GM23338 (cell line): ENCODE results near the gene KIRREL3. TPM values are rescaled to one million over a fixed set of nuclear protein-coding genes. Genes with fewer than 3 reads are reported as not detected.

ENCODE experiments used
- ATAC-seq: fragments of 200-7000 bp; cut with Tn5 transposase; 3 replicates; pipeline ENCODE4 v1.9.1; 2020
- DNase-seq: peaks from one replicate; pipeline ENCODE4 v3.0.0-alpha.2; 2015; ENCODE audit warnings: low spot score
- H2AFZ ChIP-seq: fragments of 200-600 bp; sonication (generic); 2 replicates; pipeline ENCODE4 v1.8.0; 2016; ENCODE audit warnings: antibody characterized with exemption, mild to moderate bottlenecking, moderate library complexity
- H3F3A ChIP-seq: fragments of 200-600 bp; sonication (generic); replicated peaks from 2 replicates; pipeline ENCODE4 v1.8.0; 2017; ENCODE audit warnings: antibody characterized with exemption, mixed run types, low read depth
- H3K27ac ChIP-seq: fragments of 200-600 bp; sonication (generic); 2 replicates; pipeline ENCODE4 v1.6.1; 2016; ENCODE audit warnings: low read depth
- H3K27me3 ChIP-seq: fragments of 200-600 bp; sonication (generic); 2 replicates; pipeline ENCODE4 v1.8.0; 2016; ENCODE audit warnings: mild to moderate bottlenecking, mixed run types, moderate library complexity; ENCODE audit not compliant: insufficient read depth
- H3K36me3 ChIP-seq: fragments of 200-600 bp; sonication (generic); 2 replicates; pipeline ENCODE4 v1.8.0; 2016; ENCODE audit warnings: mild to moderate bottlenecking; ENCODE audit not compliant: insufficient read depth
- H3K4me1 ChIP-seq: fragments of 200-600 bp; sonication (generic); 2 replicates; pipeline ENCODE4 v1.8.0; 2016; ENCODE audit warnings: mild to moderate bottlenecking, moderate library complexity; ENCODE audit not compliant: insufficient read depth
- H3K4me2 ChIP-seq: fragments of 200-600 bp; sonication (generic); 2 replicates; pipeline ENCODE4 v1.7.1; 2017; ENCODE audit warnings: mixed run types
- H3K4me3 ChIP-seq: fragments of 200-600 bp; sonication (generic); 2 replicates; pipeline ENCODE4 v1.6.1; 2016; ENCODE audit warnings: mixed run types
- H3K79me2 ChIP-seq: fragments of 200-600 bp; sonication (generic); replicated peaks from 2 replicates; pipeline ENCODE4 v1.8.0; 2017; ENCODE audit warnings: mild to moderate bottlenecking; ENCODE audit not compliant: insufficient read depth
- H3K9me2 ChIP-seq: fragments of 200-600 bp; sonication (generic); 2 replicates; pipeline ENCODE4 v1.8.0; 2017; ENCODE audit not compliant: insufficient read depth
- H4K20me1 ChIP-seq: fragments of 200-600 bp; sonication (generic); replicated peaks from 2 replicates; pipeline ENCODE4 v1.8.0; 2017; ENCODE audit warnings: mild to moderate bottlenecking; ENCODE audit not compliant: insufficient read depth
- H3K27ac Mint-ChIP-seq: 2 replicates; pipeline ENCODE4 v1.8.0; 2020; ENCODE audit warnings: inconsistent platforms, mild to moderate bottlenecking, moderate library complexity, mixed read lengths
- H3K27me3 Mint-ChIP-seq: 3 replicates; pipeline ENCODE4 v1.8.0; 2022; ENCODE audit warnings: low read depth, mild to moderate bottlenecking, moderate library complexity, mixed read lengths, inconsistent platforms; ENCODE audit not compliant: insufficient read depth, poor library complexity
- H3K36me3 Mint-ChIP-seq: 3 replicates; pipeline ENCODE4 v1.8.0; 2021; ENCODE audit warnings: low read depth, mild to moderate bottlenecking, inconsistent platforms, moderate library complexity, mixed read lengths
- H3K4me1 Mint-ChIP-seq: 3 replicates; pipeline ENCODE4 v1.8.0; 2020; ENCODE audit warnings: mild to moderate bottlenecking, inconsistent platforms, mixed read lengths
- H3K4me3 Mint-ChIP-seq: 3 replicates; pipeline ENCODE4 v1.8.0; 2021; ENCODE audit warnings: moderate library complexity, mild to moderate bottlenecking, inconsistent platforms, mixed read lengths
- H3K9me3 Mint-ChIP-seq: 3 replicates; pipeline ENCODE4 v1.8.0; 2020; ENCODE audit warnings: moderate library complexity, mild to moderate bottlenecking, inconsistent platforms, mixed read lengths
- CREB1 ChIP-seq: fragments of 250-450 bp; sonication (Bioruptor Pico); IDR thresholded peaks from 2 replicates; pipeline ENCODE4 v1.5.0; 2020; ENCODE audit warnings: low read depth, mild to moderate bottlenecking, moderate library complexity
- CTCF ChIP-seq, 2 experiments: fragments of 200-600 bp in 1 of 2; sonication (generic) in 1 of 2; conservative IDR thresholded peaks; 2 replicates each; pipeline versions ENCODE4 v1.5.1 to v1.6.1; 2016 to 2017; ENCODE audit warnings: antibody characterized with exemption in 2 of 2, low read depth in 2 of 2, mild to moderate bottlenecking in 2 of 2, moderate library complexity in 1 of 2
- JUNB ChIP-seq: IDR thresholded peaks from one replicate; pipeline ENCODE4 v1.6.1; 2016; ENCODE audit warnings: antibody characterized with exemption; ENCODE audit not compliant: unreplicated experiment
- REST ChIP-seq: IDR thresholded peaks from one replicate; pipeline ENCODE4 v1.6.1; 2018; ENCODE audit warnings: antibody characterized with exemption; ENCODE audit not compliant: unreplicated experiment
- STAT1 ChIP-seq: IDR thresholded peaks from one replicate; pipeline ENCODE4 v1.6.1; 2016; ENCODE audit warnings: antibody characterized with exemption; ENCODE audit not compliant: unreplicated experiment
- ZNF114 ChIP-seq: fragments of 250-450 bp; sonication (Bioruptor Pico); IDR thresholded peaks from 2 replicates; pipeline ENCODE4 v1.5.0; 2020; ENCODE audit warnings: mild to moderate bottlenecking, moderate library complexity
- ZNF462 ChIP-seq: fragments of 250-450 bp; sonication (Bioruptor Pico); IDR thresholded peaks from 2 replicates; pipeline ENCODE4 v1.5.0; 2020; ENCODE audit warnings: mild to moderate bottlenecking, moderate library complexity
- polyA plus RNA-seq: library from polyadenylated mRNA; unstranded; fragments of >200 nt; fragmentation: Nextera tagmentation; extraction: Ambion mirVana; gene quantifications from 2 replicates; pipeline ENCODE4 v1.2.1, GENCODE V29; 2016
- total RNA-seq: library from RNA; depleted of rRNA; stranded (reverse); fragments of >200 nt; shearing (Covaris generic); gene quantifications from 2 replicates; pipeline ENCODE4 v1.2.3, GENCODE V29; 2014

Gene KIRREL3
- total and polyA plus RNA-seq, 2 experiments from 2014 or later: 0.13 to 1.5 TPM

GRCh38 chr11:126411971-126412381 is 588.6 kb downstream of the KIRREL3 start:
- Mint-ChIP-seq H3K4me1 (peaks cover 8% of the 10 kb centered on the region), H3K27me3 (peaks cover 12% of the 10 kb centered on the region), H3K27ac (no peak overlapping the region), H3K9me3 (no peaks in the 10 kb centered on the region), H3K36me3 (peaks cover 22% of the 10 kb centered on the region), H3K4me3 (no peak overlapping the region)
- H3K4me3 ChIP-seq: no peak overlapping the region
- H3K4me2 ChIP-seq: no peak overlapping the region
- no peak for TF ChIP-seq STAT1
- peak; percentile 31 to 52 for TF ChIP-seq CTCF (conservative IDR thresholded peaks at IDR 0.05; ENCODE audit: low read depth in 2 of 2)
- TF ChIP-seq REST: no peak
- no peak for TF ChIP-seq JUNB
- no peak for TF ChIP-seq CREB1 (CRISPR knock-in tag)
- no peaks in the 10 kb centered on the region for H4K20me1 ChIP-seq
- peaks cover 8% of the 10 kb centered on the region; the same call in 1 of the 2 replicates for H3K4me1 ChIP-seq
- H2AFZ ChIP-seq: no peak overlapping the region
- no peaks in the 10 kb centered on the region for H3K9me2 ChIP-seq
- DNase-seq (peak; percentile 44), ATAC-seq (no peak)
- H3K27ac ChIP-seq: no peak overlapping the region
- H3K79me2 ChIP-seq: no peaks in the 10 kb centered on the region
- no peaks in the 10 kb centered on the region for H3K36me3 ChIP-seq
- no peaks in the 10 kb centered on the region for H3F3A ChIP-seq
- H3K27me3 ChIP-seq: no peaks in the 10 kb centered on the region

- peaks cover under 1% of the 10 kb centered on the region; the same call in 1 of the 3 replicates for H3K4me1 Mint-ChIP-seq
- no peak for ATAC-seq
- no peak for TF ChIP-seq ZNF462 (CRISPR knock-in tag)
- TF ChIP-seq STAT1: no peak
- no peak for TF ChIP-seq ZNF114 (CRISPR knock-in tag)
Measured at GRCh38 chr11:126410649-126411048, 589.9 kb downstream of the KIRREL3 start.

More at GRCh38 chr11:126410649-126411048, 589.9 kb downstream of the KIRREL3 start:
- Mint-ChIP-seq H3K4me3 (no peak overlapping the region), H3K27ac (no peak overlapping the region), H3K9me3 (no peaks in the 10 kb centered on the region), H3K36me3 (peaks cover 22% of the 10 kb centered on the region), H3K27me3 (peaks cover 3% of the 10 kb centered on the region)
- Histone ChIP-seq H3F3A (no peaks in the 10 kb centered on the region), H3K79me2 (no peaks in the 10 kb centered on the region), H3K4me3 (no peak overlapping the region), H3K9me2 (no peaks in the 10 kb centered on the region), H3K36me3 (no peaks in the 10 kb centered on the region), H4K20me1 (no peaks in the 10 kb centered on the region), H3K4me1 (no peaks in the 10 kb centered on the region; the same call in 1 of the 2 replicates), H3K27ac (no peak overlapping the region), H3K4me2 (no peak overlapping the region), H2AFZ (no peak overlapping the region), H3K27me3 (no peaks in the 10 kb centered on the region)
- no peak for DNase-seq
